Caco-2 (cell line): Measurements from ENCODE around the gene UBE2V1. TPM values are rescaled to one million over a fixed set of nuclear protein-coding genes. Genes with fewer than 3 reads are reported as not detected.

Experiments used
- BruUV-seq: library from RNA; stranded (reverse); fragments of 400-500 nt; replicated peaks from 2 replicates; lab custom pipeline; 2021; lab: Mats Ljungman, UMichigan
- CTCF ChIA-PET: fragments of 300-600 bp; sonication (Branson Sonifier 250); formaldehyde crosslinking; loops from one replicate; lab custom pipeline; 2022; ENCODE audit warnings: antibody characterized with exemption; lab: Charles Lee
- POLR2A ChIA-PET: fragments of 300-600 bp; sonication (Branson Sonifier 250); formaldehyde crosslinking; loops from one replicate; lab custom pipeline; 2022; ENCODE audit warnings: antibody characterized with exemption; lab: Charles Lee
- DNase-seq, 2 experiments: peaks; one replicate each; pipeline versions ENCODE4 v3.0.0 to v3.0.0-alpha.2; 2020 to 2022
- H3K27me3 ChIP-seq: replicated peaks from 2 replicates; pipeline ENCODE4 v1.6.0; 2011; ENCODE audit warnings: low read length; ENCODE audit not compliant: control insufficient read depth, insufficient read depth
- H3K36me3 ChIP-seq: 2 replicates; pipeline ENCODE4 v1.5.1; 2011; ENCODE audit warnings: low read length; ENCODE audit not compliant: control insufficient read depth, insufficient read depth
- H3K4me1 ChIP-seq: fragments of 250-450 bp; sonication (Bioruptor Pico); 2 replicates; pipeline ENCODE4 v1.5.1; 2020; ENCODE audit warnings: mild to moderate bottlenecking
- H3K4me3 ChIP-seq: 2 replicates; pipeline ENCODE4 v1.5.1; 2011; ENCODE audit warnings: low read depth, mild to moderate bottlenecking, control low read depth, low read length
- H3K9me3 ChIP-seq: fragments of 250-450 bp; sonication (Bioruptor Pico); 2 replicates; pipeline ENCODE4 v1.5.1; 2020; ENCODE audit warnings: mild to moderate bottlenecking, moderate library complexity
- H3K27ac Mint-ChIP-seq: one replicate; pipeline ENCODE4 v1.8.0; 2022; ENCODE audit warnings: mixed read lengths; ENCODE audit not compliant: unreplicated experiment
- H3K27me3 Mint-ChIP-seq: one replicate; pipeline ENCODE4 v1.8.0; 2022; ENCODE audit warnings: mixed read lengths; ENCODE audit not compliant: insufficient read depth, unreplicated experiment
- H3K36me3 Mint-ChIP-seq: one replicate; pipeline ENCODE4 v1.8.0; 2022; ENCODE audit warnings: mild to moderate bottlenecking, mixed read lengths; ENCODE audit not compliant: insufficient read depth, unreplicated experiment
- H3K4me1 Mint-ChIP-seq: one replicate; pipeline ENCODE4 v1.8.0; 2022; ENCODE audit warnings: low read depth, mixed read lengths; ENCODE audit not compliant: unreplicated experiment
- H3K4me3 Mint-ChIP-seq: one replicate; pipeline ENCODE4 v1.8.0; 2022; ENCODE audit warnings: mild to moderate bottlenecking, moderate library complexity, mixed read lengths; ENCODE audit not compliant: unreplicated experiment
- H3K9me3 Mint-ChIP-seq: one replicate; pipeline ENCODE4 v1.8.0; 2022; ENCODE audit warnings: mixed read lengths; ENCODE audit not compliant: unreplicated experiment
- CTCF ChIP-seq, 2 experiments: fragments of 200-600 bp in 1 of 2; IDR thresholded peaks; 1 replicate in 1 of 2; 2 replicates in 1 of 2; pipeline versions ENCODE4 v1.5.1 to v1.8.0; 2011 to 2022; ENCODE audit warnings: antibody characterized with exemption in 1 of 2, control low read depth in 1 of 2, inconsistent platforms in 1 of 2, low read depth in 1 of 2, low read length in 1 of 2, mild to moderate bottlenecking in 1 of 2, moderate library complexity in 1 of 2; ENCODE audit not compliant: insufficient read depth in 1 of 2, severe bottlenecking in 1 of 2, unreplicated experiment in 1 of 2
- intact Hi-C: fragments of 100-400 bp; cut with micrococcal nuclease; formaldehyde crosslinking; loops from one replicate; pipeline ENCODE4 v1.10.0; 2022; ENCODE audit not compliant: unreplicated experiment
- total RNA-seq: library from RNA; stranded (reverse); gene quantifications from 2 replicates; pipeline ENCODE4 v1.2.3, GENCODE V29; 2022

Gene UBE2V1
- total RNA-seq, 1 experiment from 2014 or later = 485 TPM

GRCh38 chr20:50113420-50114224, 672 bp upstream of the UBE2V1 start:
- peaks cover 61% of the 10 kb centered on the region for H3K4me1 Mint-ChIP-seq
- TSS peak; percentile 87 for BruUV-seq

GRCh38 chr20:50111829-50112495, 988 bp downstream of the UBE2V1 start:
- H3K27me3 ChIP-seq = no peaks in the 10 kb centered on the region
- TF ChIP-seq CTCF (IDR thresholded peaks at IDR 0.05; ENCODE audit: insufficient read depth in 1 of 2, low read depth in 1 of 2, low read length in 1 of 2, severe bottlenecking in 1 of 2, unreplicated experiment in 1 of 2) = no peak
- H3K27me3 Mint-ChIP-seq = no peaks in the 10 kb centered on the region
- TSS peak; percentile 33 for BruUV-seq
- DNase-seq = peak in 1 of 2 experiments; percentile 35
- no peaks in the 10 kb centered on the region for H3K9me3 ChIP-seq
- peaks cover 68% of the 10 kb centered on the region for H3K4me1 ChIP-seq
- H3K4me3 ChIP-seq = peak overlapping the region; percentile 83
- H3K36me3 ChIP-seq = 0 out of 2 replicates have a peak, but pooled peaks cover 2% of the 10 kb centered on the region
- peak overlapping the region; percentile 96 for H3K4me3 Mint-ChIP-seq
- POLR2A ChIA-PET = interaction anchor here (0.5 to 1.3 kb wide), 2 partner anchors 10 to 12 kb away, joined by 4 read pairs; no protein-coding TSS in a partner anchor
- no peaks in the 10 kb centered on the region for H3K9me3 Mint-ChIP-seq
- intact Hi-C loops = no loop called here
- H3K36me3 Mint-ChIP-seq = peaks cover 55% of the 10 kb centered on the region
- peak overlapping the region; percentile 93 for H3K27ac Mint-ChIP-seq
- H3K4me1 Mint-ChIP-seq = peaks cover 77% of the 10 kb centered on the region
- CTCF ChIA-PET = interaction anchor here (0.5 to 2.6 kb wide), 5 partner anchors 11 to 133 kb away, joined by 3 to 17 read pairs (median 5); partner anchors contain the start of gene PEDS1

More at GRCh38 chr20:50113420-50114224, 672 bp upstream of the UBE2V1 start:
- TF ChIP-seq CTCF (IDR thresholded peaks at IDR 0.05; ENCODE audit: insufficient read depth in 1 of 2, low read depth in 1 of 2, low read length in 1 of 2, severe bottlenecking in 1 of 2, unreplicated experiment in 1 of 2) = no peak
- peak overlapping the region; percentile 93 for H3K27ac Mint-ChIP-seq
- no peaks in the 10 kb centered on the region for H3K9me3 Mint-ChIP-seq
- peaks cover 39% of the 10 kb centered on the region for H3K36me3 Mint-ChIP-seq
- ChIA-PET CTCF (interaction anchor here (0.6 to 2.6 kb wide), 8 partner anchors 14 to 390 kb away, joined by 3 to 17 read pairs (median 4); partner anchors contain the start of gene PEDS1), POLR2A (interaction anchor here (0.5 to 1.5 kb wide), 6 partner anchors 9 to 41 kb away, joined by 3 to 5 read pairs (median 4); no protein-coding TSS in a partner anchor)
- Histone ChIP-seq H3K27me3 (no peaks in the 10 kb centered on the region), H3K4me1 (peaks cover 52% of the 10 kb centered on the region), H3K4me3 (peak overlapping the region; percentile 83), H3K9me3 (no peaks in the 10 kb centered on the region), H3K36me3 (0 out of 2 replicates have a peak, but pooled peaks cover 2% of the 10 kb centered on the region)
- DNase-seq = peak in 1 of 2 experiments; percentile 14
- peak overlapping the region; percentile 96 for H3K4me3 Mint-ChIP-seq
- intact Hi-C loops = no loop called here
- no peaks in the 10 kb centered on the region for H3K27me3 Mint-ChIP-seq
